Measurements from ENCODE around the gene TCAP. TPM values are rescaled to one million over a fixed set of nuclear protein-coding genes. Genes with fewer than 3 reads are reported as not detected.

The TCAP gene
- total RNA-seq, 4 donors from 2014 or later: 0.19 to 1.7 (median 0.60) TPM; not detected in 1

DNA sequence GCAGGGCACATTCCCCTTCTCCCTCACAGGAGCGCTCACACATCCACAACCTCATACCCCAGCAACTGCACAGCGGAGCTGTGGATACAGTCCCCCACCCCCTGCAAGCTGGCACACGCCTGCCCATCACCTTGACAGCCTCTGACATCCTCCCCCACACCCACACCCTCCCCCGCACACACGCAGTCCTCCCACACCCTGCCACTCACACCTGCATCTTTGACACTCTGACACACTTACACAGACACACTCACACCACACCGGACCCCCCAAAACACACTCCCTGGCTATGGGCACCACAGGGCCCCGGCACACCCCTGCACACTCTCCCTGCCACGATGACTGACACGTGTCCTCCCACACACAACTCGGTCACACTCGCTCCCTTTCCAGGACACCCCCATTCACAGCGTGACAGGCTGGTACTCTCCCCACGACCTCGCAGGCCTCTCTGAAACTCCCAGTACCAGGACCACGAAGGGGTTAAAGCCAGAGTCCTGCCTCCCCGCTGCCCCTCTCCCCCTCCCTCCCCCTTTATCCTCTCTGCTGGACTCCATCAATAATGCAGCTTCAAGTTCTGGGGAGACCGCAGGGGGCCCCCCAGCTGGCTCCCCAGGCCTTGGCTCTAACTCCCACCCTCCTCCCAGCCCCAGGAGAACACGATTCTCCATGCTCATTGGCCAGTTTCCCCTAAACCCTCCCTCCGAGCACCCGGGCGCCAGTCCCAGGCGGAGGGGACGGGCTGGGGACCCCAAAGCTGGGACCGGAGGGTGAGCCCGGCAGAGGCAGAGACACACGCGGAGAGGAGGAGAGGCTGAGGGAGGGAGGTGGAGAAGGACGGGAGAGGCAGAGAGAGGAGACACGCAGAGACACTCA lies 38.7 kb upstream of the TCAP start, which contains the start of gene PPP1R1B:
TSS of gene PPP1R1B (plus strand) at position 782 of the 876 bp plus-strand sequence. CDS start 441 bp downstream, outside the sequence.
- ATAC-seq (ENCODE audit: low FRiP score): no peak
- TF ChIP-seq, protein P1, sequence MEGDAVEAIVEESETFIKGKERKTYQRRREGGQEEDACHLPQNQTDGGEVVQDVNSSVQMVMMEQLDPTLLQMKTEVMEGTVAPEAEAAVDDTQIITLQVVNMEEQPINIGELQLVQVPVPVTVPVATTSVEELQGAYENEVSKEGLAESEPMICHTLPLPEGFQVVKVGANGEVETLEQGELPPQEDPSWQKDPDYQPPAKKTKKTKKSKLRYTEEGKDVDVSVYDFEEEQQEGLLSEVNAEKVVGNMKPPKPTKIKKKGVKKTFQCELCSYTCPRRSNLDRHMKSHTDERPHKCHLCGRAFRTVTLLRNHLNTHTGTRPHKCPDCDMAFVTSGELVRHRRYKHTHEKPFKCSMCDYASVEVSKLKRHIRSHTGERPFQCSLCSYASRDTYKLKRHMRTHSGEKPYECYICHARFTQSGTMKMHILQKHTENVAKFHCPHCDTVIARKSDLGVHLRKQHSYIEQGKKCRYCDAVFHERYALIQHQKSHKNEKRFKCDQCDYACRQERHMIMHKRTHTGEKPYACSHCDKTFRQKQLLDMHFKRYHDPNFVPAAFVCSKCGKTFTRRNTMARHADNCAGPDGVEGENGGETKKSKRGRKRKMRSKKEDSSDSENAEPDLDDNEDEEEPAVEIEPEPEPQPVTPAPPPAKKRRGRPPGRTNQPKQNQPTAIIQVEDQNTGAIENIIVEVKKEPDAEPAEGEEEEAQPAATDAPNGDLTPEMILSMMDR (IDR thresholded peaks at IDR 0.05): no peak
- no peak for DNase-seq (ENCODE audit: low spot score)

DNA sequence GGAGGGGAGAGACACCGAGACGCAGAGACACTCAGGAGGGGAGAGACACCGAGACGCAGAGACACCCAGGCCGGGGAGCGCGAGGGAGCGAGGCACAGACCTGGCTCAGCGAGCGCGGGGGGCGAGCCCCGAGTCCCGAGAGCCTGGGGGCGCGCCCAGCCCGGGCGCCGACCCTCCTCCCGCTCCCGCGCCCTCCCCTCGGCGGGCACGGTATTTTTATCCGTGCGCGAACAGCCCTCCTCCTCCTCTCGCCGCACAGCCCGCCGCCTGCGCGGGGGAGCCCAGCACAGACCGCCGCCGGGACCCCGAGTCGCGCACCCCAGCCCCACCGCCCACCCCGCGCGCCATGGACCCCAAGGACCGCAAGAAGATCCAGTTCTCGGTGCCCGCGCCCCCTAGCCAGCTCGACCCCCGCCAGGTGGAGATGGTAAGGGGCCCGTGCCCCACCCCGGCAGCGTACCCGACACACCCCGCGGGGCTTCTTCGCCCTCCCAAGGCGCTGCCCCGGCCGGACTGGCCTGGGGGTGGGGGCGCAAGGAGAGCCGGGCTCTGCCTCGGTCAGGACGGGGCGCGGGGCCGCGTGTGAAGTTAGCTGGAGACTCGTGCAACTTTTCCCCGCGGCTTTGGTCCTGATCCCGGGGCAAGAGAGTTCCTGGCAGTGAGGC lies 38.0 kb upstream of the TCAP start:
- TF ChIP-seq, protein P1 (IDR thresholded peaks at IDR 0.05): no peak
- ATAC-seq (ENCODE audit: low FRiP score) (no peak), DNase-seq (ENCODE audit: low spot score) (no peak)

DNA sequence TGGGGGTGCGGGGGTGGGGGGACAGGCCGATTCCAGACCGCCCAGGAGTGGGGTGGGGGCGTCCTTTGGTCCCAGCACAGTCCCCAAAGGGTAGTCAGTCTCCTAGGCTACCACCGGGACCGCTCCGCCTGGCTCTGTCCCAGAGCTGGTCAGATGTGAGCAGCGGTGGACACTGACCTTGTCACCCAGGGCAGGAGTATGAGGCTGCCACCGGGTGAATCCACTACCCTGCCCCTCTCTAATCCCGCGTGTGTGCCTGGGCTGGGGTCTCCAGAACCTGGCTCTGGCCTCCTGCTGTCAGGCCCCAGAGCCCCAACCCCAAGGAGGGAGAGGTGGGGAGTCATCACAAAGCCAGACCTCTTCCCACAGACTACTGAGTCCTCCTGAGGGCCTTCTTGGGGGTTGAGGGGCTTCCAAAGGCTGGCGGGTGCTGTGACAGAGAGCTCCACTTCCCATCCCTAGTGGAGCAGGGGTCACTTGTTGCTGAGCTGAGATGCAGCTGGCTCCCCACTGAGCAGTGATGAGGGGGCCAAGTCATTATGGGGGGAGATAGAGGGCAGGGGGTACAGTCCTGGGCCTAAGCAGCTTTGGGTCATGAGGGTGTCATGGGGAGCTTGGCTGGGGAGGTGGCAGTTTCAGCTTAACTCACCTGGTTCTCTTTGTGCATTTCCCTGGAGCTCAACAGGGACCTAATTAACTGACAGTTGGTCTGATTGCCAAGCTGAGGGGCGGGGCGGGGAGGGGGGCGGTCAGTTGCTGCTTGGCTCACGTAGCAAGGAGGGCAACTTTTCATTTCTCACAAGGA lies 37.2 kb upstream of the TCAP start:
- DNase-seq (ENCODE audit: low spot score) (no peak), ATAC-seq (ENCODE audit: low FRiP score) (no peak)
- TF ChIP-seq, protein P1 (IDR thresholded peaks at IDR 0.05): no peak

DNA sequence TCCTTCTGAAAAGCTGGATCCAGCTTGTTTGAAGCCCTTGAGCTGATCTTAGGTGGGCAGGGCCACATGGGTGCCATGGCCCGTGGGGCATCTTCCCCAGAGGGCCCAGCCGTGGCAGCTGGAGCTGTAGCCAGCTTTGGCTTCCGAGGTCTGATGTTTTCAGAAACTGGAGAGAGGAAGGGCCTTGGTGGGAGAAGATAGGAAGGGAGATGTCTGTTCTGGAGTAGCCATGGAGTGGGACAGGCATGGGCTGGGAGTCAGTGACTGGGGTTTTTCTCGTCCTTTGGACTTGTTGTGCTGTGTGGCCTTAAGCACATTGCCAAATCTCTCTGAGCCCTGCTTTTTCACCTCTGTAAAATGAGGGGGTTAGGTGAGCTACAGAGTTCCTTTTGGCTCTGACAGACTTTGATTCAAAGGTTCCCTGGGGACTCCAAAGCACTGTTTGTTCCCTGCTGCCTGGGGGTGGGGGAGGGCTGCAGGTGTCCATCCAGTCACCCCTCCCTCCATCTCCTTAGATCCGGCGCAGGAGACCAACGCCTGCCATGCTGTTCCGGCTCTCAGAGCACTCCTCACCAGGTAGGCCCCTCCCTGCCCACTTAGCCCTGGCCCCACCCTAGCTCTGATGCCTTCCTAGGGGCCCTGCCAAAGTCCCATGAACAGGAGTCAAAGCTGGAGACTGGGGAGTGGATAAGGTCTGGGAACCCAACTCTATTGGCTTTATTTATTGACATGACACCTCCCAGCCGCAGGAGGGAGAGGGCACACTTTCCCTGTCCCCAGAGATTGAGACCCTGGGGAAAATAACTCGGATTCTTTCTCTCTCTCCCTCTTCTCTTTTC lies 36.3 kb upstream of the TCAP start:
- TF ChIP-seq, protein P1 (IDR thresholded peaks at IDR 0.05): no peak
- DNase-seq (ENCODE audit: low spot score): no peak

DNA sequence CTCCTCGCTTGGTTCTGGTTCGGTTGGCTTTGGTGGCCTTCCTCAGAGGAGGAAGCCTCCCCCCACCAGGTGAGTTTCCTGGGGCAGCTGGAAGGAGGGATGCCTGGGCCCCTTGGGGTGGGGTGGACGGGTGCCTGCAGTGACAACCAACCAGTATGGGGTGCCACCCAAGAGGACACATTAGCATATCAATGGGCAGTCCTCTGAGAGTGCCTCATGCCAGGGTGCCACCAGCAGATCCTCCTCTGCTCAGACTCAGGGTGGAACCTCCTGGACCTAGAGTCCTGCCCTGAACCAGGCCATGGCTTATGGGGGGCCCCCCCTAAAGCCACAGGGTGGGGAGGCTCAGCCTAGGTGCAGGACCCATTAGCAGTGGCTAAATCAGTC lies 35.7 kb upstream of the TCAP start:
- TF ChIP-seq, protein P1 (IDR thresholded peaks at IDR 0.05): no peak
- DNase-seq (ENCODE audit: low spot score): no peak
- no peak for ATAC-seq (ENCODE audit: low FRiP score)

More for the DNA sequence above, 36.3 kb upstream of the TCAP start:
- no peak for ATAC-seq (ENCODE audit: low FRiP score)

DNA sequence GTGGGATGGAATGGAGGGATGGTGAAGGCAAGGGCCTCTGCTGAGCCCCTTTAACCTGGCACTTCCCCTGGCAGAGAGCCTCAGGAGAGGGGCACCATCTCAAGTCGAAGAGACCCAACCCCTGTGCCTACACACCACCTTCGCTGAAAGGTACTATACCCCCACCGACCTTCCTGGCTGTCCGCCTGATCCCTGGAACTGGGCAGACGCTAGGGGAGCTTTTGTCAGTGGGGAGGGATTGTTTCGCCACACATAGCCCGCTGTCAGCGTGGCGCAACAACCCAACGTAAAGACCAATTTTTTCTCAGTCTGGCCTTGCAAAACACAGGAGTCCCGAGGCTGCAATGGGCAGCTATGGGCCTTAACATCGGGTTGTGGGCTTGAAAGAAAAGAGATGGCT lies 35.3 kb upstream of the TCAP start:
- TF ChIP-seq, protein P1 (IDR thresholded peaks at IDR 0.05): no peak
- ATAC-seq (ENCODE audit: low FRiP score) (no peak), DNase-seq (ENCODE audit: low spot score) (no peak)

Measured in omental fat pad (tissue), 4 donors.